GM18909 (cell line): ENCODE results near the gene NT5M.
"Not testable (repeated sequence)": the region's sequence is repeated elsewhere in the genome, so short reads cannot be mapped to it uniquely, and the experiment has no call there.

Experiments
- ATAC-seq: cut with Tn5 transposase; IDR thresholded peaks from one replicate; pipeline ENCODE4 v1.9.1; 2021; ENCODE audit warnings: mild to moderate bottlenecking; ENCODE audit not compliant: unreplicated experiment, poor library complexity

NT5M gene

DNA sequence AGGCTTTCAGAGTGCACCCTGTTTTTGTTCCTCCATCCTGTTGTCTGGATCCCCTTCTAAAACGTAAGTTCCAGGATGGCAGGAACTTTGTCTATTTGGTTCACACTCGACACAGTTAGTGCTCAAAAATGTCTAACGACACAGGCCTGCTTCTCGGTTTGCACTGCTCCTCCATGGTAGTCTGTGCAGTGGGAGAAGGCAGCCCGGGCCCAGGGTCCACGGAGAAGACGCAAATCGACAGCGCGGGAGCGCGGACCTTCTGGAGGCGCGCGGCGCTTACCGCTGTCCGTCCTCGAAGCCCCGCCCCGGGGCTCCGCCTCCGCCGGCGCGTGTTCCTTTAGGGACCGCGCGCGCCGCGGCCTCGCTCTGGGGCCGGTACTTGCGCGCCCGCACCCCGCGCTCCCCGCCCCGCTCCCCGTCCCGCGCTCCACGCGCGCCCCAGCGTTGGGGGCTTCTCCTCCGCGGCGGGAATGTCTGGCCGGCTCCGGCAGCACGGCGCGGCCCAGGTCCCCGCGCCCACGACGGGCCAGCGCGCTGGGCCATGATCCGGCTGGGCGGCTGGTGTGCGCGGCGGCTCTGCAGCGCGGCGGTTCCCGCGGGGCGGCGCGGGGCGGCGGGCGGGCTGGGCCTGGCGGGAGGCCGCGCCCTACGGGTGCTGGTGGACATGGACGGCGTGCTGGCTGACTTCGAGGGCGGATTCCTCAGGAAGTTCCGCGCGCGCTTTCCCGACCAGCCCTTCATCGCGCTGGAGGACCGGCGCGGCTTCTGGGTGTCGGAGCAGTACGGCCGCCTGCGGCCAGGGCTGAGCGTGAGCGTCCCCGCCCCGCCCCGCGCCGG, at the start of gene NT5M:
Gene NT5M, plus strand, starts transcription at position 364 of the 837 bp plus-strand sequence. Its CDS starts 178 bp downstream, at position 542.
- peak; percentile 54 for ATAC-seq

DNA sequence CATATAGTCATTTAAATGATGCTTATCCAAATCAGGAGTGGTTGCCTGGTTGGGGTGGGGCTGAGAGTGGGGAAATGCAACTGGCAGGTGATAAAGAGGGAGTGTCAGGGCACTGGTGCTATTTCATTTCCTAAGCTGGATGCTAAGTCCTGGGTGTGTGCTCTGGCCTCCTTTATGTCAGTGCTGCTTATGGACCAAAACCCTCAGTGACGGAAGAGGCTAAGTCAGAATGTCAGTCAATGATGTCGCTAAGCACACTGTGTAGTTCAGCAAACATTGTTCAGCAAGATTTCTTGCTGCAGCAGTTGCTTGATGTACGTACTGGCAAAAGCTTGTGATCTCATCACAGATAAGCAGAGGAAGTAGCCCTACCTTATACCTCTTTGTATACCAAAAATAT, 49.8 kb upstream of the NT5M start:
- no peak for ATAC-seq

DNA sequence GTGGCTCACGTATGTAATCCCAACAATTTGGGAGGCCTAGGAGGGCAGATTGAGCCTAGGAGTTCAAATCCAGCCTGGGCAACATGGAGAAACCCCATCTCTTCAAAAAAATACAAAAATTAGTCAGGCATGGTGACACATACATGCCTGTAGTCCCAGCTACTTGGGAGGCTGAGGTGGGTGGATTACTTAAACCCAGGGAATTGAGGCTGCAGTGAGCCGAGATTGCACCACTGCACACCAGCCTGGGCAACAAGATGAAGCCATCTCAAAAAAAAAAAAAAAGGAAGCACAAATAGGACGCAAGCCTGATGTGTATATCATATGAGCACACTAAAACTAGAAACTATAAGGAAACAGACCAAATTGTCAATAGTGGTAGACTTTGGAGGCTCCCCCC, 49.1 kb upstream of the NT5M start:
- no peak for ATAC-seq

DNA sequence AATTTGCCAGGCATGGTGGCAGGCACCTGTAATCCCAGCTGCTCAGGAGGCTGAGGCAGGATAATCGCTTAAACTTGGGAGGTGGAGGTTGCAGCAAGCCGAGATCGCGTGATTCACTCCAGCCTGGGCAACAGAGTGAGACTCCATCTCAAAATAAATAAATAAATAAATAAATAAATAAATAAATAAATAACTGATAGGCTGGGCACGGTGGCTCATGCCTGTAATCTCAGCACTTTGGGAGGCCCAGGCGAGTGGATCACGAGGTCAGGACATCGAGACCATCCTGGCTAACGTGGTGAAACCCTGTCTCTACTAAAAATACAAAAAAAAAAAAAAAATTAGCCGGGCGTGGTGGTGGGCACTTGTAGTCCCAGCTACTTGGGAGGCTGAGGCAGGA, 47.5 kb upstream of the NT5M start:
- not testable (repeated sequence) for ATAC-seq

DNA sequence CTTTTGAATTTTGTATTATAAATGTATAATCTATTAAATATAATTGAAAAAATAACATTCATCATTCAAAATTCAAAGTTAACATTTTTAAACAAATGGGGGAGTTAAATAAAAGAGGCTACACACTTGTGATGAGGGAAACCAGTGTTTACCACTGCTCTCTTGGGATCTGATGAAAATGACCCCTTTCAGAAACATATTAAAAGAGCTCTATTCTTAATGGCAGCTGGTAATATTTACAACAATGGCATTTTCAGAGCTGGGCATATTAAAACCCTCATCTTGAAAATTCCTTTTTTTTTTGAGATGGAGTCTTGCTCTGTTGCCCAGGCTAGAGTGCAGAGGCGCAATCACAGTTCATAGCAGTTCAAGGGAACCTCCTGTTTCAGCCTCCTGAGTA, 46.9 kb upstream of the NT5M start:
- no peak for ATAC-seq

DNA sequence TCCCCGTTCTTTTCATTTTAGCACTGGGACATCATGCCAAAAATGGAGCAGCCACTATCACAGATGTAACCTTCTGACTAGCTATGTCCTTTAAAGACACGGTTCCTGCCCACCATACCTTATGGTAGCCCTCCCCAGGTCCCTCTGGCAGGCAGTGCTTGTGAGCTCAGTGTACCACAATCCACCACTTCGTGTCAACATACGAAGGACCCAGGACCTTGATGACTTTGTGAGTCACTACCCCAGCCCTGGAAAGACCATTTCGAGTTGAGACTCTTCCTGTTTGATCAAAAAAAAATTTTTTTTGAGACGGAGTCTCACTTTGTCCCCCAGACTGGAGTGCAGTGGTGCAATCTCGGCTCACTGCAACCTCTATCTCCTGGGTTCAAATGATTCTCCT, 45.2 kb upstream of the NT5M start:
- no peak for ATAC-seq

DNA sequence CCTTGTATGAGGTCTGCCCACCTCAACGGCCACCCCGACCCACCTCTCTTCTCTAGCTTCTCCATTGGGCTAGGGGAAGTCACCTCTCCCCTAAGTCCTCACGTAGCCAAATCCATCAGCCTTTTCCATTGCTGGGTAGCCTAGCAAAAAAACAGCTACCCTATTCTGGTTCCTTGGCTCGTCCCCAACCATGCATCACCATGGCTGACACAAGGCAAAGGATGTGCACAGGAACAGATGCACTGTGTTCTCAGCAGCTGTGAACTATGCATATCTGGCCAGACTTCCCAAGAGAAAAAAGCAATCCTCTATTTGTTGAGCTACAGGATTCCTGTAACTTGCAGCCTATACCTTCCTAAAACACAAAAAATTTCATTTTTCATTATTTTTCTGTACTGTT, 44.2 kb upstream of the NT5M start:
- ATAC-seq: no peak

DNA sequence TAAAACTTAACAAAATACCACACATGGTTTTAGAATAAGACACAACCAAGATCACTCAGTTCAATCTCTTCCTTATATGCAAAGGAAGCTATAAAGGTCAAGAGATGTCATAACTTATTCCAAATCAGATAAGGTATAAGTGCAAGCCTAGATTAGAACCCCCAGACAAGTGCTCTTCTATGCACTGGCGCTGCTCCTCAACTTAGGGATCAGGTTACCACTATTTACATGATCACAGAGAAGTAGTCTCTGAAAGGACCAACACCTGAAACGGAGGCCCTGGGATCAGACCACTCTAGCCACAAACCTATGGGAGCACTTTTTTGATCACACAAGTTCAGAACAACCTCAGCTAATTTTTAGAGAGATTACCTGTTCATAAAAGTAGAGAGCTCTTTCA, 38.7 kb upstream of the NT5M start:
- no peak for ATAC-seq

DNA sequence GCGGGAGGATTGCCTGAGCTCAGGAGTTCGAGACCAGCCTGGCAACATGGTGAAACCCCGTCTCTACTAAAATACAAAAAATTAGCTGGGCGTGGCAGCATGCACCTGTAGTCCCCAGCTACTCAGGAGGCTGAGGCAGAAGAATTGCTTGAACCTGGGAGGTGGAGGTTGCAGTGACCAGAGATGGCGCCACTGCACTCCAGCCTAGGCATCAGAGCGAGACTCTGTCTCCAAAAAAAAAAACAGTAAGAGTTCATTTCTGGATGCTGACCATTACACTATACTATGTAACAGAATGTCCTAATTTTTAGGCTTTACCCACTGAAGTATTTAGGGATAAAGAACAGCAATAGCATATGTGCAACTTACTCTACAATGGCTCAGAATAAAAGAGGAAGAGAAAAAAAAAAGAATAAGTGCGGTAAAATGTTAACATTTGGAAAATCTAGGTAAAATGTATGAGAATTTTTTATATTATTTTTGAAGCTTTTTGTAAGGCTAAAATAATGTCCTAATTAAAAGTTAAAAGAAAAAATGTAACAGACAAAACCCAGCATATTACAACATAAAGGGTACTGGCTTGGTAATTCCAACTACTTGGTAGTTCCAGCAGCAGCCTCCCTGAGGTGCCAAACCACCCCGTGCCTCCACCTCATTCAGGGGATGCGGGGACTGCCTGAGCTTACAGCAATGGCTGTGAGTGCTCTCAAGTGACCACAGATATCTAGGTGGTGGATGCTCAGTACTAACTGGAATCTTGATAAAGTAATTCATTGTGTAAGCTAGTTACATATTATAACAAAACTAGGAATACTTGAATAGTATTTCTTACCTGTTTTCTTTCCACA, 33.0 kb upstream of the NT5M start:
- no peak for ATAC-seq

DNA sequence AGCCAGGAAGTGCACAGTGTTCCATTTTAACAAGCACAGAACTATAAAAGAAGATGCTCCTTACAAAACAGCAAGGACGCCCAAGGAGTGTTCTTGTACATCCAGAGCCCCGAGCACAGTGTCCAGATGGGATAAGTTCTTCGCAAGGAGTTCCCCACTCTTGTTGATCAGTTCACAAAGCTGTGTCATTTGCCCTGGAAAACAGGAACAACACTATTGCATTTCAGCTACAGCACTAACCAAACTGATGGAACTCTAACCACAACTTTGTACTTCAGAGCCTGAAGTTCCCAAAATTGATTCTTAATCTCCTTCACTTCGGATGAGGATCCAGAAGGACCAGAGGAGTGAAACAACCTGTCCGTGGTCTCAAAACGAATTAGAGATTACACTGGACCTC, 27.2 kb upstream of the NT5M start:
- ATAC-seq: no peak

DNA sequence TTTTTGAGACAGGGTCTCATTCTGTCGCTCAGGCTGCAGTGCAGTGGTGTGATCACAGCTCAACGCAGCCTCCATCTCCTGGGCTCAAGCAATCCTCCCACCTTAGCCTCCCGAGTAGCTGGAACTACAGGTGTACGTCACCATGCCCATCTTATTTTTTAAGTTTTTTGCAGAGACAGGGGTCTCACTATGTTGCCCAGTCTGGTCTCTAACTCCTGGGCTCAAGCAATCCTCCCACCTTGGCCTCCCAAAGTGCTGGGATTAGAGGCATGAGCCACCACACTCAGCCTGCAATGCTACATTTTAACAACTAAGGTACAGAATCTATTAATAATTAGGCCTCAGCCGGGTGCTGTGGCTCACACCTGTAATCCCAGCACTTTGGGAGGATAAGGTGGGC, 25.7 kb upstream of the NT5M start:
- not testable (repeated sequence) for ATAC-seq

DNA sequence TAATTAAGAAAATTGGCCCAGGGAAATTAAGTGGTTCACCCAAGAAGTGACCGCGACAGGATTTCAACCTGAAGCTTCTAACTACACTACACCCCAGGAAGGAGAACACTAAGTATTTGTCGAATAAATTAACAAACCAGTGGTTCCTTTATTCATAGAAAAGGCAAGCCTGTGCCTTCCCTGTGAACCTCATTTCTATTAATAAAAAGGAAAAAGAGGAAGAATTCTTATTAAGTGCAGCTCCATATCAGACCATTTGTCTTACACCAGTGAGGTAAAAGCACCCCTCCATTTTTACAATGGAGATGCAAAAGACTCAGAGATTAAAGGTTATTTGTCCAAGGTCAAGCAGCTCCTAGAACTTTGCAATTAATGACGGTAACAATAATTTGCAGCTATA, 23.9 kb upstream of the NT5M start:
- ATAC-seq: no peak

DNA sequence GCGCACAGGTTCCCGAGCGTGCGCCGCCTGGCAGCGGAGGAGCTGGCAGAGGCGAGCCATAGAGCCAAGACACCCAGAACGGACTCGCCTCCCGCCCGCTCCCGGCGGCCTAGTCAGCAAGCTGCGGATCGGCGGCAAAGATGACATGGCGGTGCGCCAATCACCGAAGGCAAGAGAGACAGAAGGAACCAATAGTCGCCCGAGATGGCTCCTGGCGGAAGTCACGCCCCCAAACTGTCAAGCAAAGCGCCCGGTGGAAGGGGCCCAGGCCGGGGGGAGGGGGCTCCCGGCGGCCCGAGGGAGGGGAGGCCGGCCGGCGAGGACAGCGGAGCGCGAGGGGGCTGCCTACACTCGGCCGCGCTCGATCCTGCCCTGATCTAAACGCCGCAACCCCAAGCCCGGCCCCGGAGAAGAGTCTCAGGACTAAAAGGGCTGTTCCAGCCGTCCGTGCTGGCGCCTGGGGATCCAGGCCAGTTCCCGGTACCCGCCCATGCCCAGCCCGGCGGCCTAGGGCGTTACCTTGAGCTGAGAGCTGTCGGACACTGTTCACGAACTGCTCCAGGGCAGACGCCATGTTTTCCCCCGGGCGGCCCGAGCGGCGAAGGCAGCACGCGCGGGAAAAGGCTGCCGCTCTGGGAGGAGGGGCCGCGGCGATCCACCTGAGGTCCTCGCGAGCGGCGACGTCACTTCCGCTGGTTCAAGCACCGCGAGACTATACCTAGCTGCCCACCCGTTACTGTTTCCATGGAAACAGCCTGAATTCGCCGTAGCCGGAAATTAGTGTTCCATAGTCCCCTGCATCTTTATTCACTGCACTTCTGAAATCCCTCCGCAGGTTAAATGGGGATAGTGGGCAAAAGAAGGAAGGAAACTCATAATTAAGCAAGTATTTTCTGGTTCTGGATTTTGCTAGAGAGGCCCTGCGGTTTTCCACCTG, 22.3 kb upstream of the NT5M start, which contains the start of gene COPS3:
Gene COPS3, minus strand, starts transcription at position 634 of the 937 bp plus-strand sequence. Its CDS starts 60 bp downstream, at position 574.
- peak; percentile 91 for ATAC-seq

DNA sequence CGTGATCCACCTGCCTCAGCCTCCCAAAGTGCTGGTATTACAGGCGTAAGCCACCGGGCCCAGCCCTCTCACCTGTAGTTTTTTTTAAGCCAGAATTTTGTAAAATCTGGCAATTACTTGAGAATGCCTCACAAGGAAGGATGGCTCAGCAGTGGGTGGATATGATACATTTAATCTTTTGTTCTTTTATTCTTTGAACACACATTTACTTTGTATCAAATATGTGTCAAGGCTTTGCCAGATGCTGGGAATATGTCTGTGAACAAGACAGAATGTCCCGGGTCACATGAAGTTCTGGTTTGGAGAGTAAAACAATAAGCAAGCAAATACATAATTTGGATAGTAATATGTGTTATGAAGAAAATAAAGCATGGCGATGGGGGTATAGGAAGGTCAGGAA, 17.2 kb upstream of the NT5M start:
- ATAC-seq: no peak

DNA sequence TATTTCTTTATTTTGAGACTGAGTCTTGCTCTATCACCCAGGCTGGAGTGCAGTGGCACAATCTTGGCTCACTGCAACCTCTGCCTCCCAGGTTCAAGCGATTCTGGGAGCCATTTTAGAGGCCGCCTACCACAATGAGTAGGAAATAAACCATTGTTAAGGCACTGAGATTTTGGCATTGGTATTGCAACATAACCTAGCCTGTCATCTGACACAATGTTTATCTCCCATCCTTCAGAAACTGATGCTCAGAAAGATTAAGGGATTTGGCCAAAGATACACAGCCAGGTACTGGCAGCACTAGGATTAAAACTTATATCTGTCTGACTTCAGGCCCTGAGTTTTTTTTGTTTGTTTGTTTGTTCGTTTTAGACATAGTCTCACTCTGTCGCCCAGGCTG, 14.1 kb upstream of the NT5M start:
- no peak for ATAC-seq

DNA sequence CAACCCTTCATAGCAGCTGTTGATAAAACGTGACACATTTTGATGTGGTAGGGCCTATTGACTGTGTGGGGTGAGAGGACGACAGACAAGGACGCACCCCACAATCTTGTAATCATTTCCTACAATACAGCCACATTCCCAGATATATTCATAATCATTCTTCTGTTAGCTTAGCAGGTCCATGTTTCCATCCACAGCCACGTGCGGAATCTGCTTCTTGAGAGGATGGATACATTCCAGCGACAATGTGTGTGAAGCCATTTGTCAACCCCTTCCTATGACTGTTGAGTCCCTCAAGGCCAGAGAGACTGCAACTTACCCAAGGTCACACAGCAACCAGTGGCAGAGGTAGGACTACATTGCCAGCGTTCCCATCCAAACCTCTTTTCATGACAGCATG, 13.5 kb upstream of the NT5M start:
- ATAC-seq: no peak

DNA sequence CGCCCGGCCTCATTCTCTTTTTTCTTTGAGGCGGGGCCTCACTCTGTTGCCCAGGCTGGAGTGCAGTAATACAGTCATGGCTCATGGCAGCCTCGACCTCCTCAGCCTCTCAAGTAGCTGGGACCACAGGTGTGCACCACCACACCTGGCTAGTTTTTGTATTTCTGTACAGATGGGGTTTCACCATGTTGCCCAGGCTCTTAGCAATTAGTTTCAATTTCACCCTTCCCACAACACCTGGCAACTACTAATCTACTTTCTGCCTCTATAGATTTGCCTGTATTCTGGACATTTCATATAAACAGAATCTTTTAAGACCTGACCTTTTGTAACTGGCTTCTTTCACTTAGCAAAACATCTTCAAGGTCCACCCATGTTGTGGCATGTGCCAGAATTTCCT, 8.0 kb upstream of the NT5M start:
- no peak for ATAC-seq

DNA sequence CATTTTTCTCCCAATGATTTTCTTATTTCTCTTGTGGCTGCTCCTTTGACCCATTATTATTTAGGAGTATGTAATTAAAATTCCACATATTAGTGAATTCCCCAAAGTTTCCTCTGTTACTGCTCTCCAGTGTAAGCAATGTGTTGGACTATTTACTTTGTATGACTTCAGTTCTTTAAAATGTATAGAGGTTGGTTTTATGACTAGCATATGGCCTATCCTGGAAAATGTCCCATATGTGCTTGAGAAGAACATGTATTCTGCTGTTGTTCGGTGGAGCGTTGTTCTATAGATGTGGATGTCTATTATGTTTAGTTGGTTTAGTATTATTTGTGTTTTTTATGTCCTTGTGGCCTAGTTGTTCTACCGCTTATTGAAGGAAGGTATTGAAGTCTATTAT, 6.0 kb upstream of the NT5M start:
- ATAC-seq: no peak

DNA sequence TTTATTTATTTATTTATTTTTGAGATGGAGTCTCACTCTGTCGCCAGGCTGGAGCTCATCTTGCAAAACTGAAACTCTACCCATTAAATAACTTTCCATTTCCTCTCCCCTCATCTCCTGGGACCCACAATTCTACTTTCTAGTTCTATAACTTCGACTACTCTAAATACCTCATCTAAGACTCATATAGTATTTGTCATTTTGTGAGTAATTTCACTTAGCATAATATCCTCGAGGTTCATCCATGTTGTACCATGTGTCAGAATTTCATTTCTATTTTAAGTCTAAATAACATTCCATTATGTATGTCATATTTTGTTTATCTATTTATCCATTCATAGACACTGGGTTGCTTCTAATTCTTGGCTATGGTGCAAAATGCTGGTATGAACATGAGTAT, 5.1 kb upstream of the NT5M start:
- ATAC-seq: no peak
